SK-N-SH (cell line): ENCODE results near the gene SEMG1. TPM values are rescaled to one million over a fixed set of nuclear protein-coding genes. Genes with fewer than 3 reads are reported as not detected.
A peak's percentile ranks its signal among the peaks of the same experiment; 100 is the strongest.

Experiments used
- CTCF ChIA-PET: fragments of 300-600, 350-600 bp; formaldehyde crosslinking; extraction: SDS; loops from one replicate; lab custom pipeline; 2021; lab: Yijun Ruan, JAX
- POLR2A ChIA-PET: fragments of 350-600 bp; sonication (Branson Sonifier 250); formaldehyde crosslinking; extraction: SDS; loops from one replicate; lab custom pipeline; 2020; ENCODE audit warnings: antibody characterized with exemption, inconsistent platforms; lab: Yijun Ruan, JAX
- DNase-seq: peaks from one replicate; pipeline ENCODE4 v3.0.0; 2012
- H2AFZ ChIP-seq: fragments of 200-600 bp; sonication (generic); 2 replicates; pipeline ENCODE4 v1.8.1; 2016; ENCODE audit warnings: antibody characterized with exemption, mild to moderate bottlenecking, low read depth
- H3F3A ChIP-seq: fragments of 200-600 bp; sonication (generic); replicated peaks from 2 replicates; pipeline ENCODE3; 2016; ENCODE audit warnings: antibody characterized with exemption, mild to moderate bottlenecking; ENCODE audit not compliant: insufficient read depth
- H3K27ac ChIP-seq, 2 experiments: fragments of 200-500 bp in 1 of 2; fragments of 200-600 bp in 1 of 2; sonication (Bioruptor generic) in 1 of 2; sonication (generic), shearing (Covaris generic) in 1 of 2; 2 replicates each; pipeline versions ENCODE4 v1.5.1 to v1.6.1; 2014 to 2016; ENCODE audit warnings: low read depth in 2 of 2, inconsistent platforms in 1 of 2, low read length in 1 of 2, mild to moderate bottlenecking in 1 of 2, mixed read lengths in 1 of 2
- H3K27me3 ChIP-seq: fragments of 200-600 bp; sonication (generic), shearing (Covaris generic); 2 replicates; pipeline ENCODE4 v1.6.1; 2016; ENCODE audit warnings: mixed run types; ENCODE audit not compliant: insufficient read depth
- H3K36me3 ChIP-seq, 2 experiments: fragments of 200-500 bp in 1 of 2; fragments of 200-600 bp in 1 of 2; sonication (Bioruptor generic) in 1 of 2; sonication (generic) in 1 of 2; replicated peaks in 1 of 2; 2 replicates each; pipeline versions ENCODE3 to v1.5.1; 2014 to 2016; ENCODE audit warnings: low read length in 1 of 2, mild to moderate bottlenecking in 1 of 2; ENCODE audit not compliant: insufficient read depth in 2 of 2, control insufficient read depth in 1 of 2
- H3K4me1 ChIP-seq, 2 experiments: fragments of 200-500 bp in 1 of 2; fragments of 200-600 bp in 1 of 2; sonication (Bioruptor generic) in 1 of 2; sonication (generic), shearing (Covaris generic) in 1 of 2; 2 replicates each; pipeline versions ENCODE4 v1.5.1 to v1.6.1; 2014 to 2016; ENCODE audit warnings: low read depth in 1 of 2, low read length in 1 of 2, mixed run types in 1 of 2; ENCODE audit not compliant: insufficient read depth in 2 of 2, control insufficient read depth in 1 of 2
- H3K4me2 ChIP-seq: fragments of 200-600 bp; sonication (generic), shearing (Covaris generic); 2 replicates; pipeline ENCODE4 v1.6.1; 2017; ENCODE audit warnings: mixed run types
- H3K4me3 ChIP-seq, 2 experiments: fragments of 200-500 bp in 1 of 2; fragments of 200-600 bp in 1 of 2; sonication (Bioruptor generic) in 1 of 2; sonication (generic), shearing (Covaris generic) in 1 of 2; 2 replicates each; pipeline versions ENCODE4 v1.5.1 to v1.8.1; 2014 to 2016; ENCODE audit warnings: low read depth in 2 of 2, inconsistent platforms in 1 of 2, low read length in 1 of 2, mild to moderate bottlenecking in 1 of 2, mixed read lengths in 1 of 2, moderate library complexity in 1 of 2
- H3K79me2 ChIP-seq: fragments of 200-600 bp; sonication (generic); 2 replicates; pipeline ENCODE4 v1.8.1; 2017; ENCODE audit warnings: mild to moderate bottlenecking; ENCODE audit not compliant: insufficient read depth
- H3K9ac ChIP-seq: fragments of 200-600 bp; sonication (generic); 2 replicates; pipeline ENCODE4 v1.6.1; 2017; ENCODE audit warnings: mixed run types
- H3K9me2 ChIP-seq: fragments of 200-600 bp; sonication (generic); 2 replicates; pipeline ENCODE4 v1.6.1; 2017; ENCODE audit warnings: mixed run types
- H3K9me3 ChIP-seq: fragments of 200-600 bp; sonication (generic); 2 replicates; pipeline ENCODE4 v1.6.1; 2017; ENCODE audit warnings: mixed run types, mild to moderate bottlenecking, moderate library complexity
- H4K20me1 ChIP-seq: fragments of 200-600 bp; sonication (generic); 2 replicates; pipeline ENCODE4 v1.6.1; 2017; ENCODE audit warnings: mild to moderate bottlenecking, mixed run types; ENCODE audit not compliant: insufficient read depth
- EP300 ChIP-seq, 2 experiments: IDR thresholded peaks; 2 replicates each; pipeline versions ENCODE4 v1.4.0 to v1.6.1; 2012; ENCODE audit warnings: borderline replicate concordance in 1 of 2, low read depth in 1 of 2, low read length in 1 of 2
- FOSL2 ChIP-seq: IDR thresholded peaks from 2 replicates; pipeline ENCODE4 v1.4.0; 2012; ENCODE audit warnings: low read depth, mild to moderate bottlenecking, moderate library complexity, borderline replicate concordance
- FOXM1 ChIP-seq: IDR thresholded peaks from 2 replicates; pipeline ENCODE4 v1.4.0; 2012; ENCODE audit warnings: low read depth, mild to moderate bottlenecking
- POLR2AphosphoS5 ChIP-seq: IDR thresholded peaks from 2 replicates; pipeline ENCODE4 v1.6.1; 2012; ENCODE audit warnings: low read depth, low read length
- RXRA ChIP-seq: IDR thresholded peaks from 2 replicates; pipeline ENCODE4 v1.4.0; 2012; ENCODE audit warnings: low read depth, mild to moderate bottlenecking, borderline replicate concordance
- SIN3A ChIP-seq: IDR thresholded peaks from 2 replicates; pipeline ENCODE4 v1.6.1; 2012; ENCODE audit warnings: low read depth, mild to moderate bottlenecking, low read length, moderate library complexity, borderline replicate concordance
- TAF1 ChIP-seq: IDR thresholded peaks from 2 replicates; pipeline ENCODE4 v1.6.1; 2012; ENCODE audit warnings: low read depth, mild to moderate bottlenecking, low read length, moderate library complexity, borderline replicate concordance
- TCF12 ChIP-seq: IDR thresholded peaks from 2 replicates; pipeline ENCODE4 v1.4.0; 2012
- TEAD4 ChIP-seq: IDR thresholded peaks from 2 replicates; pipeline ENCODE4 v1.4.0; 2012; ENCODE audit warnings: mild to moderate bottlenecking, borderline replicate concordance; ENCODE audit not compliant: insufficient read depth
- YY1 ChIP-seq: IDR thresholded peaks from 2 replicates; pipeline ENCODE4 v1.4.0; 2012; ENCODE audit warnings: low read depth, mild to moderate bottlenecking
- WGBS: methylation state at CpG from one replicate; pipeline ENCODE4 v1.1.6; 2017; ENCODE audit warnings: low lambda C conversion rate; 5-methylcytosine and 5-hydroxymethylcytosine counted together
- polyA plus RNA-seq, 3 experiments: library from polyadenylated mRNA; depleted of rRNA; stranded (reverse); fragments of >200 nt; gene quantifications; 2 replicates each; pipeline ENCODE4 v1.2.3, GENCODE V29; 2012
- TF ChIP-seq, protein P1 (sequence below): IDR thresholded peaks from 2 replicates; pipeline ENCODE4 v1.4.0; 2012; ENCODE audit warnings: low read depth, borderline replicate concordance
- TF ChIP-seq, protein P2 (sequence below): IDR thresholded peaks from 2 replicates; pipeline ENCODE4; 2012
- TF ChIP-seq, protein P3 (sequence below): fragments of 150-350 bp; IDR thresholded peaks from 2 replicates; pipeline ENCODE4 v1.6.1; 2017; ENCODE audit warnings: antibody characterized with exemption, low read length, low read depth, borderline replicate concordance

SEMG1 gene
- polyA plus RNA-seq, 1 of the 3 experiments (the other 2 are of a cell fraction): not detected

DNA sequence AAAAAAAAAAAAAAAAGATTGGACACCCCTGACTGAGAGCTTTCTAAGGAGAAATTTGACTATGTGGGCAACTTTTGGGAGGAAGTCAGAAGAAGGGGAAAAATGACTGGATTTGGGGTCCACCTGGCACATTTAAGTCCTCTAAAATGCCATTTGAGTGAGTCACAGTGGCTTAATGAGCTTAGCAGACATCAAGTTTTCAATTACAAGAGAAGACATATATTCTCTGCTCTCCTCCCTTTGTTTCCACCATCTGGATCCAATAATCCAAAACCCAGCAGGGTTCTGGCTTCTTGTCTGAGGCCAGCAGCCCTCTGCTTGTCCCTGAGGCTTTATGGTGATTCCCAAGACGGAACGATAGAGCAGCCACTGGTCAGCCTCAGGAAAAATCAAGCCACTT is 25.2 kb upstream of the SEMG1 start:
- no peak overlapping the region for H3K27ac ChIP-seq
- POLR2A ChIA-PET: no interaction called here
- H3K9ac ChIP-seq: no peak overlapping the region
- H3K27me3 ChIP-seq: no peaks in the 10 kb centered on the region
- no peaks in the 10 kb centered on the region for H4K20me1 ChIP-seq
- WGBS: 16% methylated on average over 2 of the region's 2 CpGs
- no peaks in the 10 kb centered on the region for H3F3A ChIP-seq
- H3K9me2 ChIP-seq: no peaks in the 10 kb centered on the region
- H3K9me3 ChIP-seq: no peaks in the 10 kb centered on the region
- H2AFZ ChIP-seq: no peak overlapping the region
- DNase-seq: peak; percentile 17
- TF ChIP-seq, protein P1, sequence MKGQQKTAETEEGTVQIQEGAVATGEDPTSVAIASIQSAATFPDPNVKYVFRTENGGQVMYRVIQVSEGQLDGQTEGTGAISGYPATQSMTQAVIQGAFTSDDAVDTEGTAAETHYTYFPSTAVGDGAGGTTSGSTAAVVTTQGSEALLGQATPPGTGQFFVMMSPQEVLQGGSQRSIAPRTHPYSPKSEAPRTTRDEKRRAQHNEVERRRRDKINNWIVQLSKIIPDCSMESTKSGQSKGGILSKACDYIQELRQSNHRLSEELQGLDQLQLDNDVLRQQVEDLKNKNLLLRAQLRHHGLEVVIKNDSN: no peak
- TF ChIP-seq EP300 (IDR thresholded peaks at IDR 0.05; ENCODE audit: borderline replicate concordance in 1 of 2, low read depth in 1 of 2, low read length in 1 of 2) (0 out of 4 replicates have a peak, but pooled peaks of 1 of the 2 experiments have one; percentile 16), TCF12 (peak; percentile 62)
- TF ChIP-seq, all 33 proteins: peak for 2
- Histone ChIP-seq H3K79me2 (no peaks in the 10 kb centered on the region), H3K4me1 (peaks cover 0 to 4% of the 10 kb centered on the region in 2 experiments; a peak in 2 of 4 replicates), H3K4me3 (no peak overlapping the region), H3K4me2 (no peak overlapping the region), H3K36me3 (no peaks in the 10 kb centered on the region)
- CTCF ChIA-PET: interaction anchor here (1.1 kb wide), 1 partner anchor 255 kb away, joined by 3 read pairs; no protein-coding TSS in a partner anchor

DNA sequence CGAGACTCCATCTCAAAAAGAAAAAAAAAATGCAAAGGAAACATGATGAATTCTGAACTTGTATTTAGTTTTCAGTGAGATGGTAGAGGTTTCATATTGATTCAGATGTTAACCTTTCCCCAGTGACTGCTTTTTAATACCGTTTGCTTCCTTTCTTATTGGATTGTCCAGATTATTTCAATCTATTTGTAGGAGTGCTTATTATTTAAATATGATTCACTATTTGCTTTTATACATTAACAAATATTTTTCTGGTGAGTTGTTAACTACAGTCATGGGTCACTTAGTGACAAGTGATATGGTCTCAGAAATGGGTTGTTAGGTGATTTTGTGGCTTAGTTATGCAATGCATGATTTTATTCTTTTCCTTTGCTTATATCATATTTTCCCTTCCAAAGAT is 23.7 kb upstream of the SEMG1 start:
- 59% methylated on average over 2 of the region's 2 CpGs for WGBS
- Histone ChIP-seq H3K4me2 (no peak overlapping the region), H3K9me3 (no peaks in the 10 kb centered on the region), H2AFZ (no peak overlapping the region), H3K4me1 (peaks cover 0 to 4% of the 10 kb centered on the region in 2 experiments; a peak in 2 of 4 replicates), H3K4me3 (no peak overlapping the region), H3F3A (no peaks in the 10 kb centered on the region), H3K27me3 (no peaks in the 10 kb centered on the region), H3K79me2 (no peaks in the 10 kb centered on the region), H3K36me3 (no peaks in the 10 kb centered on the region), H4K20me1 (no peaks in the 10 kb centered on the region), H3K9me2 (no peaks in the 10 kb centered on the region), H3K9ac (no peak overlapping the region), H3K27ac (no peak overlapping the region)
- TF ChIP-seq, protein P2, sequence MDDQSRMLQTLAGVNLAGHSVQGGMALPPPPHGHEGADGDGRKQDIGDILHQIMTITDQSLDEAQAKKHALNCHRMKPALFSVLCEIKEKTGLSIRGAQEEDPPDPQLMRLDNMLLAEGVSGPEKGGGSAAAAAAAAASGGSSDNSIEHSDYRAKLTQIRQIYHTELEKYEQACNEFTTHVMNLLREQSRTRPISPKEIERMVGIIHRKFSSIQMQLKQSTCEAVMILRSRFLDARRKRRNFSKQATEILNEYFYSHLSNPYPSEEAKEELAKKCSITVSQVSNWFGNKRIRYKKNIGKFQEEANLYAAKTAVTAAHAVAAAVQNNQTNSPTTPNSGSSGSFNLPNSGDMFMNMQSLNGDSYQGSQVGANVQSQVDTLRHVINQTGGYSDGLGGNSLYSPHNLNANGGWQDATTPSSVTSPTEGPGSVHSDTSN: no peak
- TF ChIP-seq TAF1: no peak
- no peak for TF ChIP-seq FOXM1
- TF ChIP-seq RXRA: no peak
- TF ChIP-seq, protein P1: no peak
- TF ChIP-seq SIN3A: no peak
- no peak for TF ChIP-seq FOSL2
- no peak for TF ChIP-seq POLR2AphosphoS5
- no peak for TF ChIP-seq YY1
- TF ChIP-seq TEAD4: no peak
- TF ChIP-seq, protein P3, sequence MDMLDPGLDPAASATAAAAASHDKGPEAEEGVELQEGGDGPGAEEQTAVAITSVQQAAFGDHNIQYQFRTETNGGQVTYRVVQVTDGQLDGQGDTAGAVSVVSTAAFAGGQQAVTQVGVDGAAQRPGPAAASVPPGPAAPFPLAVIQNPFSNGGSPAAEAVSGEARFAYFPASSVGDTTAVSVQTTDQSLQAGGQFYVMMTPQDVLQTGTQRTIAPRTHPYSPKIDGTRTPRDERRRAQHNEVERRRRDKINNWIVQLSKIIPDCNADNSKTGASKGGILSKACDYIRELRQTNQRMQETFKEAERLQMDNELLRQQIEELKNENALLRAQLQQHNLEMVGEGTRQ: no peak
- POLR2A ChIA-PET: no interaction called here
- DNase-seq: no peak
- CTCF ChIA-PET: no interaction called here
